ENCODE measurements around the gene C1QC.

Gene C1QC

GRCh38 chr1:22601610-22602009 is 41.8 kb upstream of the C1QC start:
- no peak overlapping the region for H3K4me3 ChIP-seq (IDR thresholded peaks at IDR 0.05; ENCODE audit: insufficient read depth, low read depth, low read length)
- H3K27ac ChIP-seq: no peak overlapping the region
- TF ChIP-seq, protein P1, sequence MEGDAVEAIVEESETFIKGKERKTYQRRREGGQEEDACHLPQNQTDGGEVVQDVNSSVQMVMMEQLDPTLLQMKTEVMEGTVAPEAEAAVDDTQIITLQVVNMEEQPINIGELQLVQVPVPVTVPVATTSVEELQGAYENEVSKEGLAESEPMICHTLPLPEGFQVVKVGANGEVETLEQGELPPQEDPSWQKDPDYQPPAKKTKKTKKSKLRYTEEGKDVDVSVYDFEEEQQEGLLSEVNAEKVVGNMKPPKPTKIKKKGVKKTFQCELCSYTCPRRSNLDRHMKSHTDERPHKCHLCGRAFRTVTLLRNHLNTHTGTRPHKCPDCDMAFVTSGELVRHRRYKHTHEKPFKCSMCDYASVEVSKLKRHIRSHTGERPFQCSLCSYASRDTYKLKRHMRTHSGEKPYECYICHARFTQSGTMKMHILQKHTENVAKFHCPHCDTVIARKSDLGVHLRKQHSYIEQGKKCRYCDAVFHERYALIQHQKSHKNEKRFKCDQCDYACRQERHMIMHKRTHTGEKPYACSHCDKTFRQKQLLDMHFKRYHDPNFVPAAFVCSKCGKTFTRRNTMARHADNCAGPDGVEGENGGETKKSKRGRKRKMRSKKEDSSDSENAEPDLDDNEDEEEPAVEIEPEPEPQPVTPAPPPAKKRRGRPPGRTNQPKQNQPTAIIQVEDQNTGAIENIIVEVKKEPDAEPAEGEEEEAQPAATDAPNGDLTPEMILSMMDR (conservative IDR thresholded peaks at IDR 0.05; ENCODE audit: low read depth, low read length): no peak
- H3K9ac ChIP-seq: no peak overlapping the region
- H4K20me1 ChIP-seq (ENCODE audit: insufficient read depth): no peaks in the 10 kb centered on the region
- no peak overlapping the region for H3K4me2 ChIP-seq
- H3K4me1 ChIP-seq (ENCODE audit: low read depth, poor library complexity, severe bottlenecking): no peaks in the 10 kb centered on the region
- H3K79me2 ChIP-seq (ENCODE audit: insufficient read depth, low read depth): no peaks in the 10 kb centered on the region
- H3K36me3 ChIP-seq (ENCODE audit: insufficient read depth): no peaks in the 10 kb centered on the region
- H3K27me3 ChIP-seq (ENCODE audit: insufficient read depth, low read depth): peaks cover 65% of the 10 kb centered on the region
- no peak overlapping the region for H2AFZ ChIP-seq (ENCODE audit: low read depth)

DNA sequence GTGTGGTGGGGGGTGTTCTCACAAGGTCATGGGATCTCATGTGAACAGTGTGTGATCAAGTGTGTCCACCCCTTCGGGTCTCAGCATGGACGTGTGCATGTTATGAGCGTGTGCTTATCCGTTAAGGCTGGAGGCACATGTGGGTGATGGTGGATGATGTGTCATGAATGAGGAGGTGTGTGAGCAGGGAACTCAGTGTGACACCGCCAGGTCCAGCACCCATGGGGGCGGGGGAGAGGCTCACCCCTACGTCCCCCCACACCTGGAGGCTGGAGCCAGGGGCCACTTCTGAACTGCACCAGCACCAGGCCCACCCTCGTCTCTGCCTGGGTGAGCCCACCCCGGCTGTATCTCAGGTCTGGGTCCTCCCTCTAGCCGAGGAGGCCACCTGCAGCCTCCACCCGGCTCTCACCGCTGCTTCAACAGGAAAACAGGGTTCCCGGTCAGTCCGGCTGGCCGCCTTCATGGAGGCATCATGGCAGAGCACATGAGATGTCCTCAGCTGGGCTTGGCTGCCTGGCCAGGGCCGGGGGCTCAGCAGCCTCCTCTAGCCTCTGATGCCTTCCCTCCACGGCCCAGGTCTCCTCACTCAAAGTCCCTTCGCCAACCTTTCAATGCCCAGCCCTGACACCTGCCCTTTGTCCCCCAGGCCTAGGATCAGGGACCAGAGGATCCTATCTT is 41.2 kb upstream of the C1QC start:
- no peak overlapping the region for H3K4me2 ChIP-seq
- H3K36me3 ChIP-seq (ENCODE audit: insufficient read depth): no peaks in the 10 kb centered on the region
- H3K4me1 ChIP-seq (ENCODE audit: low read depth, poor library complexity, severe bottlenecking): no peaks in the 10 kb centered on the region
- H3K27me3 ChIP-seq (ENCODE audit: insufficient read depth, low read depth): peaks cover 63% of the 10 kb centered on the region
- TF ChIP-seq, protein P1 (conservative IDR thresholded peaks at IDR 0.05; ENCODE audit: low read depth, low read length): no peak
- no peak overlapping the region for H2AFZ ChIP-seq (ENCODE audit: low read depth)
- no peak overlapping the region for H3K9ac ChIP-seq
- H4K20me1 ChIP-seq (ENCODE audit: insufficient read depth): no peaks in the 10 kb centered on the region
- H3K27ac ChIP-seq: no peak overlapping the region
- no peaks in the 10 kb centered on the region for H3K79me2 ChIP-seq (ENCODE audit: insufficient read depth, low read depth)
- no peak overlapping the region for H3K4me3 ChIP-seq (IDR thresholded peaks at IDR 0.05; ENCODE audit: insufficient read depth, low read depth, low read length)

- Histone ChIP-seq H3K4me2 (no peak overlapping the region), H3K9ac (no peak overlapping the region), H3K4me1 (ENCODE audit: low read depth, poor library complexity, severe bottlenecking) (no peaks in the 10 kb centered on the region), H3K79me2 (ENCODE audit: insufficient read depth, low read depth) (no peaks in the 10 kb centered on the region), H2AFZ (ENCODE audit: low read depth) (no peak overlapping the region), H4K20me1 (ENCODE audit: insufficient read depth) (no peaks in the 10 kb centered on the region), H3K4me3 (IDR thresholded peaks at IDR 0.05; ENCODE audit: insufficient read depth, low read depth, low read length) (no peak overlapping the region), H3K27me3 (ENCODE audit: insufficient read depth, low read depth) (peaks cover 62% of the 10 kb centered on the region), H3K27ac (no peak overlapping the region), H3K36me3 (ENCODE audit: insufficient read depth) (no peaks in the 10 kb centered on the region)
- TF ChIP-seq, protein P1 (conservative IDR thresholded peaks at IDR 0.05; ENCODE audit: low read depth, low read length): no peak
These were observed 37.3 kb upstream of the C1QC start for GRCh38 chr1:22606161-22606560.

GRCh38 chr1:22607154-22607553 is 36.3 kb upstream of the C1QC start:
- no peak overlapping the region for H3K9ac ChIP-seq

More at GRCh38 chr1:22607154-22607553, 36.3 kb upstream of the C1QC start:
- TF ChIP-seq, protein P1 (conservative IDR thresholded peaks at IDR 0.05; ENCODE audit: low read depth, low read length): no peak
- Histone ChIP-seq H3K4me1 (ENCODE audit: low read depth, poor library complexity, severe bottlenecking) (no peaks in the 10 kb centered on the region), H3K4me3 (IDR thresholded peaks at IDR 0.05; ENCODE audit: insufficient read depth, low read depth, low read length) (no peak overlapping the region), H3K36me3 (ENCODE audit: insufficient read depth) (no peaks in the 10 kb centered on the region), H3K4me2 (no peak overlapping the region), H2AFZ (ENCODE audit: low read depth) (no peak overlapping the region), H3K79me2 (ENCODE audit: insufficient read depth, low read depth) (no peaks in the 10 kb centered on the region), H3K27ac (no peak overlapping the region), H3K27me3 (ENCODE audit: insufficient read depth, low read depth) (peaks cover 62% of the 10 kb centered on the region), H4K20me1 (ENCODE audit: insufficient read depth) (no peaks in the 10 kb centered on the region)

Measured in KMS-11 (cell line).